HG02588 (cell line): ENCODE results near the gene NCOA3.
"Not testable (repeated sequence)": the region's sequence is repeated elsewhere in the genome, so short reads cannot be mapped to it uniquely, and the experiment has no call there.

Experiments used
- ATAC-seq: cut with Tn5 transposase; IDR thresholded peaks from one replicate; pipeline ENCODE4 v1.9.1; 2021; ENCODE audit warnings: mild to moderate bottlenecking, moderate library complexity; ENCODE audit not compliant: unreplicated experiment

The NCOA3 gene

DNA sequence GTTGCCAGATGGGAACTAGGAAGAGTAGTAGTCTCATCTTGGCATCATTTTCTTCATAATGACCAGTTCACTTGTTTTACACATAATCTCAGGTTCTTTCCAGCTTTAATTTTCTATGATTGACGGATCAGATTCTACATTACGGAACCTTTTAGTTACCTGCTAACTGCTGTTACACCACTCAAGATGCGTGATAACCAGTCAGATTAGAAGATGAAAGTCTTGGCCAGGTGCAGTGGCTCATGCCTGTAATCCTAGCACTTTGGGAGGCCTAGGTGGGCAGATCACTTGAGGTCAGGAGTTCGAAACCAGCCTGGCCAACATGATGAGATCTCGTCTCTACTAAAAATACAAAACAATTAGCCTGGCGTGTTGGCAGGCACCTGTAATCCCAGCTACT is 92.5 kb downstream of the NCOA3 start:
- no peak for ATAC-seq

DNA sequence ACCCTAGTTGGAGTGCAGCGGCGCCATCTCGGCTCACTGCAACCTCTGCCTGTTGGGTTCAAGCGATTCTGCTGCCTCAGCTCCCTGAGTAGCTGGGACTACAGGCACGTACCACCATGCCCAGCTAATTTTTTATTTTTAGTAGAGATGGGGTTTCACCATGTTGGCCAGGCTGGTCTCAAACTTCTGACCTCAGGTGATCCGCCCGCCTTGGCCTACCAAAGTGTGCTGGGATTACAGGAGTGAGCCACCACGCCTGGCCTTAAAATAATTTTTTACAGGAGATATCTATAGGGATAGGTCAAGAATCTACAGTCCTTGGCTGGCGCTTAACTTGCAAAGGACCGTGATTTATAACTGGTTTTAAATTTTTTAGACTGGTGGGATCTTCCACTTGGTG is 93.5 kb downstream of the NCOA3 start:
- ATAC-seq, result not testable (repeated sequence)

DNA sequence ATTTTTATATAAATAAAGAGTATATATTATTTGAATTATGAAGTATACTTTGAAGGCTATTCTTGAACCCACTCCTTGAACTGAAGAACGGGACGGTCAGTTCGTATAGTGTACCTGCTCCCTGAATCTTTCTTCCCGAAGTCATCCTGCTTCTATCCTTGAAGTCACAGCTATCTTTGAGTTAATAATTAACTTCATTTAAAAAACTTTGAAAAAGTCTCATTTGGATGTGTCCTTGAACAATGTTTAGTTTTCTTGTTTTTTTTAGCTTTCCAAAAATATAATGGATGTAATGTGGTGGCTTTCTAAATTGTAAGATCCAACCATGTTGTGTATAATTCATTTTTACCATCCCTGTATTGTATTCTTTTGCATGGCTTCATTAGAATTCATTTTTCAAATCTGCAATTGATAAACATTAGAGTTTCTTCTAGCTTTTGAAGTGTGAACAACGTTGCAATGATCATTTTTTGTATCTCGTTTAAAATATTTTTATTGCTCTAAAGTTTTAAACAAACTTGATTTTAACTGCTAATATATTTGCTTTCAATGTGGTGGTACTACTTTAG is 94.4 kb downstream of the NCOA3 start:
- ATAC-seq, result no peak

- no peak for ATAC-seq
Measured at GRCh38 chr20:47597090-47597489, 95.4 kb downstream of the NCOA3 start.

DNA sequence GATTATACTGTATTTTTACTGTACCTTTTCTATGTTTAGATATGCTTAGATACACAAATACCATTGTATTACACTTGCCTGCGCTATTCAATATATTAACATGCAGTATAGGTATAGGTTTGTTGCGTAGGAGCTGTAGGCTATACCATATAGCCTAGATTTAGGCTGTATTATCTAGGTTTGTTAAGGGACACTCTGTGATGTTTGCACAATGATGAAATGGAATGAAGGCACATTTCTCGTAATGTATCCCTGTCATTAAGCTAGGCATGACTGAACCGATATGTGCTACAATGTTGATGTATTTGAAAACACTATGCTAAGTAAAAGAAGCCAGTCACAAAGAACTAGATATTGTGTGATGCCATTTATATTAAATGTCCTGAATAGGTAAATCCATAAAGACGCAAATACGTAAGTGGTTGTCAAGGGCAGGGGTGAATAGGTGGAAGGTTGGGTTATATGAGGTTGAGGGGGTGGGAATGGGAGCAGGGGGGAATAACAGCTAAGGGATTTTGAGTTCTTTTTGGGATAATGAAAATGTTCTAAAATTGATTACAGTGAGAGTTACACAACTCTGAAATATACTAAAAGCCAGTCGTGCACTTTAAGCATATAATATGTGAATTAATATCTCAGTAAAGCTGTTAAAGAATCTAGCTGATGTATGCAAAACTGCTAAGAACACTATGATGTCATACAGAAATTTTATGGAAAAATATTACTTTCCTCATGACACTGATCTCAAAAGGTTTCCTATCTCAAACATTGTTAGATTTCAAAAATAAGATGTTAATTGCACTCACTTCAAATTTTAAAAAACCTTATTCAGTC is 97.4 kb downstream of the NCOA3 start:
- ATAC-seq, result no peak

GRCh38 chr20:47600967-47601547 is 99.4 kb downstream of the NCOA3 start:
- no peak for ATAC-seq

DNA sequence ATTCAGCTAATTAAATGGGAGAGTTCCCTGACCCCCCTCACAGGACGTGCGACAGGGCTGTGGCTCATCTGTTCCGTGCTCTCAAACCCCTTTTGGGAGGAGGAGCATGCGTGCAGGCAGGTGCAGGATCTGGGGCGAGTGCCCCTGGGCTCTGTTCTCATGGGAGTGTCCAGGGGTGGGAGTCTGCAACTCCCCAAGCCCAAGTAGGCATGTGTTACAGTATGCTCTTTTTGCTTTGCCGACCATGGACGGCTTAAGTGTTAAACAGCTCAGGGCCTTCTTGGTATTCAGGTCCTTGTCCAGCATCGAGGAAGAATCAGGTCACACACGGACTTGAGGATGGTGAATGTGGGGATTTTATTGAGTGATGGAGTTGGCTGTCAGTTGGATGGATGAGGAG is 101.6 kb downstream of the NCOA3 start:
- no peak for ATAC-seq

DNA sequence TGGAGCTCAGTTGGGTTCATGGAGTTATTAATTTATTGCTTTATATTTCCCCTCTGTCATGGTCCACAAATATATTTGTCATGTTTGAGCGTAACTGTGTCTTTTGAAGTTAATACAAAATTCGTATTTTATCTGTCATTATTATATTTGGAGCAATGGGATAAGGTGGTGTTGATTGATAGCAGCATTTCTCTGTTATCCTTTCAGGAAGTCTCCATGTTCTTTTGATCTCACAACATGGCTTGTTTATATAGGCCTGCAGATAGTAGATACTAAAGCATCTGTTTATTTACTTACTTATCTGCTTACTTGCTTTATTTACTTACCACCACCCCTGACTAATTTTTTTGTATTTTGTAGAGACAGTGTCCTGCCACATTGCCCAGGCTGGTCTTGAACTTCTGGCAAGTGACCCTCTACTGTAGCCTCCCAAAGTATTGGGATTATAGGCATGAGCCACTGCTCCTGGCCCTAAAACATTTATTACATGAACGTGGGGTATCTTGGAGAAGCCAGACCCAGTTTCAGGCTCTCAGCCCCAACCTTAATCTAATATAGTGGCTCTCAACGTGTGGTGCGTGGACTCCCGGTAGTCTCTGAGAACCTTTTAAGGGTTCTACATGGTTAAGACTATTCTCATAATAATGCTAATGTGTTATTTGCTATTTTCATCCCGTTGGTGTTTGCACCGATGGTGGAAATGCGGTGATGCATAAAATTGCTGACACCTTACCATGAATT is 104.2 kb downstream of the NCOA3 start:
- no peak for ATAC-seq

GRCh38 chr20:47606414-47606982 is 104.8 kb downstream of the NCOA3 start:
- ATAC-seq, result no peak

- ATAC-seq, result no peak
Measured at GRCh38 chr20:47606983-47607613, 105.4 kb downstream of the NCOA3 start.

DNA sequence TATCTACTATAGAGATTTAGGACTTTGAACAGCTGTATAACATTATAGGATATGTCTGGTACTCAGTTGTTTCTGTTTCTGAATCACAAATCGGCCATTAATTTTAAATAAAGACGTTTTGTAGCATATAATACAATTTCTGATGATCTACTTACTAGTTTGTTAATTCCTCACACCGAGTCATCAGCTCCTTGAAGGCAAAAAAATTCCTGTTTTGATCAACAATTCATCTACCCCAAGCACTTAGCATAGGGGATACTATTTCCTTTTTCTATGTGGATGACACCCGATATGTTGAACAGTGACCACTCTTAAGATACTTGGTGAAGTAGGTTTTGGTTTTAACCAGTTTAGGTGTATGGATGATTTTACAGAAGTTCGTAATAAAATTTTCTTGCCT is 107.3 kb downstream of the NCOA3 start:
- no peak for ATAC-seq

- ATAC-seq, result no peak
Measured at GRCh38 chr20:47610247-47610944, 108.7 kb downstream of the NCOA3 start.

GRCh38 chr20:47610945-47611250 is 109.2 kb downstream of the NCOA3 start:
- no peak for ATAC-seq

DNA sequence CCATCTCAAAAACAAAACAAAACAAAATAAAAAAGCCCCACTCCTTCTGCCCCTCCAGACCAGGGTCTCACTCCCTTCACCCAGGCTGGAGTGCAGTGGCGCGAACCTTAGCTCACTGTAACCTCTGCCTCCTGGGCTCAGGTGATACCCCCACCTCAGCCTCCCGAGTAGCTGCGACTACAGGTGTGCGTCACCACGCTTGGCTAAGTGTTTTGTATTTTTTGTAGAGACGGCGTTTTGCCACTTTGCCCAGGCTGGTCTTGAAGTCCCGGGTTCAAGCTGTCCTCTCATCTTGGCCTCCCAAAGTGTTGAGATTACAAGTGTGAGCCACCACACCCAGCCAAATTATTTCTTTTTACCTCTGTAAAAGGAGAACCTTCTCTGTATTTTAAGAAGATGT is 110.1 kb downstream of the NCOA3 start:
- no peak for ATAC-seq

DNA sequence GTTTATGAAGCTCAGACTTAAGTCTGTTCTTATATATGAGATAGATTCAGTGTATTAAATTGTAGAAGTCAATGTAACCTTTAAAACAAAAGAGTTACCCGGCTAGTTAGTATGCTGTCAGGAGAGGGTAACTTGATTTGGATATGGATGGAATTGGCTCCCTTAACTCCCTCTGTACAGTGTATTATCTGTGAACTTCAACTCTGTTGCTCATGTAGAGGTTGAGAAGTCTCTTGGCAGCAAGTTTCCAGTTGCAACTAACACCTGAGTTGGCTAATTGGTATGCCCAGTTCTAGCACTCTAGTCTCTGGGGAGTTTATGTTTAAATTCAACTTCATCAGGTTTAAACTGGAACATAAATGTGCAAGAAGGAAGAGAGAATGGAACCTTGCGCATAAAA is 111.0 kb downstream of the NCOA3 start:
- ATAC-seq, result no peak

- ATAC-seq, result no peak
Measured at GRCh38 chr20:47614703-47615309, 113.1 kb downstream of the NCOA3 start.

DNA sequence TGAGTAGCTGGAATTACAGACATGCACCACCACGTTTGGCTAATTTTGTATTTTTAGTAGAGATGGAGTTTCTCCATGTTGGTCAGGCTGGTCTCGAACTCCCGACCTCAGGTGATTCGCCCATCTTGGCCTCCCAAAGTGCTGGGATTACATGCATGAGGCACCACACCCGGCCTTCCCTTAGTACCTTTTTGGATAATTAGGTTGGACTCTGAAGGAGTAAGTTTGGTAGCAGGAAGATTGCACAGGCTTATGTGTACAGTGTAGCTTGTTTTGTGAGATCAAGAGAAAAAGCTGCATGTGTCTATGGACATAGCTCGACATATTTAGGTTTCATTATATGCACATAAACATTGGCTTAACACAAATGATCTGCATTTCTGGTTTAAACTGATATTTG is 116.8 kb downstream of the NCOA3 start:
- ATAC-seq, result no peak

GRCh38 chr20:47620808-47621805 is 119.4 kb downstream of the NCOA3 start:
- no peak for ATAC-seq
